Adipose tissue (tissue), 3 donors: Measurements from ENCODE around the gene DHX34. TPM values are rescaled to one million over a fixed set of nuclear protein-coding genes. Genes with fewer than 3 reads are reported as not detected.
"Not testable (repeated sequence)": the region's sequence is repeated elsewhere in the genome, so short reads cannot be mapped to it uniquely, and the experiment has no call there.

Experiments
- H3K27ac ChIP-seq: one replicate; pipeline ENCODE4 v1.5.1; 2013; ENCODE audit warnings: low read depth, low read length
- WGBS, 3 donors: extraction: QIAGEN DNeasy Blood & Tissue Kit; methylation state at CpG; one replicate each; pipeline ENCODE4 v1.1.7; 2013; 5-methylcytosine and 5-hydroxymethylcytosine counted together
- polyA plus RNA-seq, 3 donors: library from polyadenylated mRNA; stranded (reverse); fragments of 200-250 nt; gene quantifications; one replicate each; pipeline ENCODE4 v1.2.3, GENCODE V29; 2013
- donor health status: healthy with polysubstance abuse.
- donor health status: Bipolar disorder and iron deficiency.
- donor health status: healthy.

Gene DHX34
- polyA plus RNA-seq, 3 donors = 5.6 to 11.0 (median 7.4) TPM

- 85 to 96% (median 93%) methylated on average over 11 of the region's 11 CpGs for WGBS, 3 donors
- no peak overlapping the region for H3K27ac ChIP-seq
Observed at GRCh38 chr19:47378246-47378645, 29.1 kb downstream of the DHX34 start.

GRCh38 chr19:47379381-47379938 lies 30.3 kb downstream of the DHX34 start:
- 86 to 94% (median 94%) methylated on average over 23 of the region's 23 CpGs for WGBS, 3 donors
- no peak overlapping the region for H3K27ac ChIP-seq

- H3K27ac ChIP-seq = no peak overlapping the region
- 92 to 98% (median 96%) methylated on average over 6 of the region's 6 CpGs for whole genome bisulfite sequencing, 3 donors
Observed at GRCh38 chr19:47380559-47380958, 31.4 kb downstream of the DHX34 start.

- no peak overlapping the region for H3K27ac ChIP-seq
- WGBS, 3 donors = 94 to 95% (median 95%) methylated on average over 14 of the region's 14 CpGs
Observed at GRCh38 chr19:47381121-47381520, 32.0 kb downstream of the DHX34 start.

- 54 to 79% (median 59%) methylated on average over 11 of the region's 11 CpGs for WGBS, 3 donors
- no peak overlapping the region for H3K27ac ChIP-seq
Observed at GRCh38 chr19:47381653-47382279, 32.7 kb downstream of the DHX34 start.

GRCh38 chr19:47383890-47384289 lies 34.8 kb downstream of the DHX34 start:
- 78 to 92% (median 82%) methylated on average over 5 of the region's 5 CpGs for WGBS, 3 donors
- not testable (repeated sequence) for H3K27ac ChIP-seq

GRCh38 chr19:47384533-47384932 lies 35.4 kb downstream of the DHX34 start:
- WGBS, 3 donors = 82 to 87% (median 84%) methylated on average over 4 of the region's 4 CpGs
- H3K27ac ChIP-seq = not testable (repeated sequence)

GRCh38 chr19:47386582-47386981 lies 37.5 kb downstream of the DHX34 start:
- H3K27ac ChIP-seq = not testable (repeated sequence)
- 70 to 82% (median 72%) methylated on average over 12 of the region's 12 CpGs for WGBS, 3 donors

- not testable (repeated sequence) for H3K27ac ChIP-seq
- WGBS, 3 donors = 77 to 81% (median 80%) methylated on average over 3 of the region's 3 CpGs
Observed at GRCh38 chr19:47387623-47388022, 38.5 kb downstream of the DHX34 start.

- H3K27ac ChIP-seq = not testable (repeated sequence)
- 54 to 86% (median 64%) methylated on average over 5 of the region's 5 CpGs for WGBS, 3 donors
Observed at GRCh38 chr19:47388721-47389120, 39.6 kb downstream of the DHX34 start.

GRCh38 chr19:47389150-47389556 lies 40.0 kb downstream of the DHX34 start:
- 52 to 73% (median 61%) methylated on average over 9 of the region's 9 CpGs for WGBS, 3 donors
- H3K27ac ChIP-seq = no peak overlapping the region

GRCh38 chr19:47390533-47391488 lies 41.7 kb downstream of the DHX34 start:
- 74 to 81% (median 80%) methylated on average over 20 of the region's 20 CpGs for WGBS, 3 donors
- H3K27ac ChIP-seq = no peak overlapping the region

- 37 to 39% (median 39%) methylated on average over 12 to 15 of the region's 15 CpGs for WGBS, 3 donors
- H3K27ac ChIP-seq = no peak overlapping the region
Observed at GRCh38 chr19:47391510-47392223, 42.6 kb downstream of the DHX34 start.

- H3K27ac ChIP-seq = no peak overlapping the region
- 39 to 51% (median 50%) methylated on average over 24 of the region's 24 CpGs for WGBS, 3 donors
Observed at GRCh38 chr19:47398707-47399597, 49.8 kb downstream of the DHX34 start.

- WGBS, 3 donors = 80 to 86% (median 84%) methylated on average over 16 of the region's 16 CpGs
- no peak overlapping the region for H3K27ac ChIP-seq
Observed at GRCh38 chr19:47402504-47402903, 53.4 kb downstream of the DHX34 start.

GRCh38 chr19:47404334-47405196 lies 55.5 kb downstream of the DHX34 start:
- 62 to 79% (median 67%) methylated on average over 9 of the region's 9 CpGs for WGBS, 3 donors
- no peak overlapping the region for H3K27ac ChIP-seq

- 86 to 89% (median 89%) methylated on average over 4 of the region's 4 CpGs for WGBS, 3 donors
- no peak overlapping the region for H3K27ac ChIP-seq
Observed at GRCh38 chr19:47405197-47405550, 56.1 kb downstream of the DHX34 start.
